ENCODE measurements around the gene CDC42BPB.

Gene CDC42BPB

GRCh38 chr14:102947321-102948103 is 109.8 kb downstream of the CDC42BPB start:
- in situ Hi-C loops (cut with HindIII; ENCODE audit: low sequenced_read_pairs), result no loop called here

- in situ Hi-C loops (cut with HindIII; ENCODE audit: low sequenced_read_pairs), result no loop called here
Observed at GRCh38 chr14:102945346-102946130, 111.8 kb downstream of the CDC42BPB start.

GRCh38 chr14:102944448-102945330 is 112.7 kb downstream of the CDC42BPB start:
- in situ Hi-C loops (cut with HindIII; ENCODE audit: low sequenced_read_pairs), result no loop called here

GRCh38 chr14:102943979-102944378 is 113.4 kb downstream of the CDC42BPB start:
- in situ Hi-C loops (cut with HindIII; ENCODE audit: low sequenced_read_pairs), result no loop called here

GRCh38 chr14:102943454-102943853 is 113.9 kb downstream of the CDC42BPB start:
- in situ Hi-C loops (cut with HindIII; ENCODE audit: low sequenced_read_pairs), result no loop called here

- in situ Hi-C loops (cut with HindIII; ENCODE audit: low sequenced_read_pairs), result no loop called here
Observed at GRCh38 chr14:102942069-102942468, 115.3 kb downstream of the CDC42BPB start.

GRCh38 chr14:102941419-102942011 is 115.8 kb downstream of the CDC42BPB start:
- in situ Hi-C loops (cut with HindIII; ENCODE audit: low sequenced_read_pairs), result no loop called here

GRCh38 chr14:102940729-102941362 is 116.5 kb downstream of the CDC42BPB start:
- in situ Hi-C loops (cut with HindIII; ENCODE audit: low sequenced_read_pairs), result no loop called here

GRCh38 chr14:102939820-102940561 is 117.4 kb downstream of the CDC42BPB start:
- in situ Hi-C loops (cut with HindIII; ENCODE audit: low sequenced_read_pairs), result no loop called here

GRCh38 chr14:102939329-102939728 is 118.0 kb downstream of the CDC42BPB start:
- in situ Hi-C loops (cut with HindIII; ENCODE audit: low sequenced_read_pairs), result no loop called here

GRCh38 chr14:102938191-102938590 is 119.2 kb downstream of the CDC42BPB start:
- in situ Hi-C loops (cut with HindIII; ENCODE audit: low sequenced_read_pairs), result no loop called here

- in situ Hi-C loops (cut with HindIII; ENCODE audit: low sequenced_read_pairs), result no loop called here
Observed at GRCh38 chr14:102937331-102938175, 119.8 kb downstream of the CDC42BPB start.

GRCh38 chr14:102935756-102936155 is 121.6 kb downstream of the CDC42BPB start:
- in situ Hi-C loops (cut with HindIII; ENCODE audit: low sequenced_read_pairs), result no loop called here

GRCh38 chr14:102933618-102934231 is 123.6 kb downstream of the CDC42BPB start:
- in situ Hi-C loops (cut with HindIII; ENCODE audit: low sequenced_read_pairs), result no loop called here

- in situ Hi-C loops (cut with HindIII; ENCODE audit: low sequenced_read_pairs), result no loop called here
Observed at GRCh38 chr14:102932484-102933248, 124.7 kb downstream of the CDC42BPB start.

- in situ Hi-C loops (cut with HindIII; ENCODE audit: low sequenced_read_pairs), result no loop called here
Observed at GRCh38 chr14:102931580-102932285, 125.6 kb downstream of the CDC42BPB start.
